GM23338 (cell line): Measurements from ENCODE around the gene CCDC57. TPM values are rescaled to one million over a fixed set of nuclear protein-coding genes. Genes with fewer than 3 reads are reported as not detected.
A peak's percentile ranks its signal among the peaks of the same experiment; 100 is the strongest.

Experiments used
- ATAC-seq: fragments of 200-7000 bp; cut with Tn5 transposase; 3 replicates; pipeline ENCODE4 v1.9.1; 2020
- DNase-seq: peaks from one replicate; pipeline ENCODE4 v3.0.0-alpha.2; 2015; ENCODE audit warnings: low spot score
- H2AFZ ChIP-seq: fragments of 200-600 bp; sonication (generic); 2 replicates; pipeline ENCODE4 v1.8.0; 2016; ENCODE audit warnings: antibody characterized with exemption, mild to moderate bottlenecking, moderate library complexity
- H3F3A ChIP-seq: fragments of 200-600 bp; sonication (generic); replicated peaks from 2 replicates; pipeline ENCODE4 v1.8.0; 2017; ENCODE audit warnings: antibody characterized with exemption, mixed run types, low read depth
- H3K27ac ChIP-seq: fragments of 200-600 bp; sonication (generic); 2 replicates; pipeline ENCODE4 v1.6.1; 2016; ENCODE audit warnings: low read depth
- H3K27me3 ChIP-seq: fragments of 200-600 bp; sonication (generic); 2 replicates; pipeline ENCODE4 v1.8.0; 2016; ENCODE audit warnings: mild to moderate bottlenecking, mixed run types, moderate library complexity; ENCODE audit not compliant: insufficient read depth
- H3K36me3 ChIP-seq: fragments of 200-600 bp; sonication (generic); 2 replicates; pipeline ENCODE4 v1.8.0; 2016; ENCODE audit warnings: mild to moderate bottlenecking; ENCODE audit not compliant: insufficient read depth
- H3K4me1 ChIP-seq: fragments of 200-600 bp; sonication (generic); 2 replicates; pipeline ENCODE4 v1.8.0; 2016; ENCODE audit warnings: mild to moderate bottlenecking, moderate library complexity; ENCODE audit not compliant: insufficient read depth
- H3K4me2 ChIP-seq: fragments of 200-600 bp; sonication (generic); 2 replicates; pipeline ENCODE4 v1.7.1; 2017; ENCODE audit warnings: mixed run types
- H3K4me3 ChIP-seq: fragments of 200-600 bp; sonication (generic); 2 replicates; pipeline ENCODE4 v1.6.1; 2016; ENCODE audit warnings: mixed run types
- H3K79me2 ChIP-seq: fragments of 200-600 bp; sonication (generic); replicated peaks from 2 replicates; pipeline ENCODE4 v1.8.0; 2017; ENCODE audit warnings: mild to moderate bottlenecking; ENCODE audit not compliant: insufficient read depth
- H3K9me2 ChIP-seq: fragments of 200-600 bp; sonication (generic); 2 replicates; pipeline ENCODE4 v1.8.0; 2017; ENCODE audit not compliant: insufficient read depth
- H4K20me1 ChIP-seq: fragments of 200-600 bp; sonication (generic); replicated peaks from 2 replicates; pipeline ENCODE4 v1.8.0; 2017; ENCODE audit warnings: mild to moderate bottlenecking; ENCODE audit not compliant: insufficient read depth
- H3K27ac Mint-ChIP-seq: 2 replicates; pipeline ENCODE4 v1.8.0; 2020; ENCODE audit warnings: inconsistent platforms, mild to moderate bottlenecking, moderate library complexity, mixed read lengths
- H3K27me3 Mint-ChIP-seq: 3 replicates; pipeline ENCODE4 v1.8.0; 2022; ENCODE audit warnings: low read depth, mild to moderate bottlenecking, moderate library complexity, mixed read lengths, inconsistent platforms; ENCODE audit not compliant: insufficient read depth, poor library complexity
- H3K36me3 Mint-ChIP-seq: 3 replicates; pipeline ENCODE4 v1.8.0; 2021; ENCODE audit warnings: low read depth, mild to moderate bottlenecking, inconsistent platforms, moderate library complexity, mixed read lengths
- H3K4me1 Mint-ChIP-seq: 3 replicates; pipeline ENCODE4 v1.8.0; 2020; ENCODE audit warnings: mild to moderate bottlenecking, inconsistent platforms, mixed read lengths
- H3K4me3 Mint-ChIP-seq: 3 replicates; pipeline ENCODE4 v1.8.0; 2021; ENCODE audit warnings: moderate library complexity, mild to moderate bottlenecking, inconsistent platforms, mixed read lengths
- H3K9me3 Mint-ChIP-seq: 3 replicates; pipeline ENCODE4 v1.8.0; 2020; ENCODE audit warnings: moderate library complexity, mild to moderate bottlenecking, inconsistent platforms, mixed read lengths
- REST ChIP-seq: IDR thresholded peaks from one replicate; pipeline ENCODE4 v1.6.1; 2018; ENCODE audit warnings: antibody characterized with exemption; ENCODE audit not compliant: unreplicated experiment
- ZNF114 ChIP-seq: fragments of 250-450 bp; sonication (Bioruptor Pico); IDR thresholded peaks from 2 replicates; pipeline ENCODE4 v1.5.0; 2020; ENCODE audit warnings: mild to moderate bottlenecking, moderate library complexity
- ZNF331 ChIP-seq: fragments of 250-450 bp; sonication (Bioruptor Pico); IDR thresholded peaks from 2 replicates; pipeline ENCODE4 v1.5.0; 2020; ENCODE audit warnings: low read depth, mild to moderate bottlenecking, moderate library complexity
- polyA plus RNA-seq: library from polyadenylated mRNA; unstranded; fragments of >200 nt; fragmentation: Nextera tagmentation; extraction: Ambion mirVana; gene quantifications from 2 replicates; pipeline ENCODE4 v1.2.1, GENCODE V29; 2016
- total RNA-seq: library from RNA; depleted of rRNA; stranded (reverse); fragments of >200 nt; shearing (Covaris generic); gene quantifications from 2 replicates; pipeline ENCODE4 v1.2.3, GENCODE V29; 2014

CCDC57 gene
- total and polyA plus RNA-seq, 2 experiments from 2014 or later = 7.0 to 16.3 TPM

GRCh38 chr17:82248815-82249674 lies 36.4 kb upstream of the CCDC57 start:
- 0 out of 2 replicates have a peak overlapping the region, but pooled peaks have one; percentile 44 for H3K27ac Mint-ChIP-seq
- peaks cover 90% of the 10 kb centered on the region for H3K36me3 Mint-ChIP-seq
- no peak overlapping the region for H3K4me3 ChIP-seq
- no peak for TF ChIP-seq REST
- no peak overlapping the region for H3K4me3 Mint-ChIP-seq
- DNase-seq = no peak
- no peaks in the 10 kb centered on the region for H3K9me2 ChIP-seq
- H3K27ac ChIP-seq = no peak overlapping the region
- H3K4me1 Mint-ChIP-seq = no peaks in the 10 kb centered on the region; the same call in 2 of the 3 replicates
- H3K9me3 Mint-ChIP-seq = peaks cover 3% of the 10 kb centered on the region; the same call in 1 of the 3 replicates
- H3K4me2 ChIP-seq = no peak overlapping the region
- H3K27me3 Mint-ChIP-seq = peaks cover 13% of the 10 kb centered on the region
- H3K36me3 ChIP-seq = peaks cover 48% of the 10 kb centered on the region
- peaks cover 41% of the 10 kb centered on the region for H4K20me1 ChIP-seq
- H3F3A ChIP-seq = peaks cover 6% of the 10 kb centered on the region; the same call in 1 of the 2 replicates
- no peaks in the 10 kb centered on the region for H3K4me1 ChIP-seq
- peaks cover 51% of the 10 kb centered on the region for H3K79me2 ChIP-seq
- H2AFZ ChIP-seq = no peak overlapping the region
- H3K27me3 ChIP-seq = no peaks in the 10 kb centered on the region
- ATAC-seq = no peak

GRCh38 chr17:82247856-82248671 lies 35.4 kb upstream of the CCDC57 start:
- TF ChIP-seq ZNF331 (CRISPR knock-in tag) (no peak), ZNF114 (CRISPR knock-in tag) (no peak)
- 0 out of 2 replicates have a peak overlapping the region, but pooled peaks have one; percentile 44 for H3K27ac Mint-ChIP-seq
- no peaks in the 10 kb centered on the region for H3K27me3 ChIP-seq
- H3K4me1 ChIP-seq = no peaks in the 10 kb centered on the region
- peaks cover 53% of the 10 kb centered on the region for H3K36me3 ChIP-seq
- H2AFZ ChIP-seq = no peak overlapping the region
- no peak overlapping the region for H3K4me3 ChIP-seq
- DNase-seq (no peak), ATAC-seq (no peak)
- peaks cover 48% of the 10 kb centered on the region for H4K20me1 ChIP-seq
- H3K4me3 Mint-ChIP-seq = no peak overlapping the region; the same call in 2 of the 3 replicates
- H3K9me2 ChIP-seq = no peaks in the 10 kb centered on the region
- no peak overlapping the region for H3K4me2 ChIP-seq
- peaks cover 7% of the 10 kb centered on the region; the same call in 1 of the 2 replicates for H3F3A ChIP-seq
- no peaks in the 10 kb centered on the region; the same call in 2 of the 3 replicates for H3K4me1 Mint-ChIP-seq
- peaks cover 3% of the 10 kb centered on the region; the same call in 1 of the 3 replicates for H3K9me3 Mint-ChIP-seq
- peaks cover 55% of the 10 kb centered on the region for H3K79me2 ChIP-seq
- peaks cover 17% of the 10 kb centered on the region for H3K27me3 Mint-ChIP-seq
- no peak overlapping the region for H3K27ac ChIP-seq
- H3K36me3 Mint-ChIP-seq = peaks cover 95% of the 10 kb centered on the region
